Thyroid gland (tissue), 4 donors: Measurements from ENCODE around the gene TUBB6. TPM values are rescaled to one million over a fixed set of nuclear protein-coding genes. Genes with fewer than 3 reads are reported as not detected.

ENCODE experiments used
- DNase-seq, 2 donors: peaks; one replicate each; pipeline ENCODE4 v3.0.0-alpha.2; 2019
- H3K27ac ChIP-seq, 3 donors: fragments of 200-600 bp; sonication (generic); 1 replicate in 2 of 3; 2 replicates in 1 of 3; pipeline ENCODE4 v1.5.1; 2016 to 2019; ENCODE audit warnings: mild to moderate bottlenecking in 1 of 3, moderate library complexity in 1 of 3
- H3K27me3 ChIP-seq: fragments of 200-600 bp; sonication (generic); one replicate; pipeline ENCODE4 v1.5.1; 2019
- H3K36me3 ChIP-seq, 2 donors: fragments of 200-600 bp; sonication (generic); one replicate each; pipeline ENCODE4 v1.5.1; 2016 to 2019
- H3K4me1 ChIP-seq, 2 donors: fragments of 200-600 bp; sonication (generic); one replicate each; pipeline ENCODE4 v1.5.1; 2017 to 2019
- H3K4me3 ChIP-seq, 3 donors: fragments of 200-600 bp; sonication (generic); replicated peaks in 1 of 3; 1 replicate in 2 of 3; 2 replicates in 1 of 3; pipeline ENCODE4 v1.5.1; 2016; ENCODE audit warnings: mild to moderate bottlenecking in 1 of 3
- H3K9me3 ChIP-seq: fragments of 200-600 bp; sonication (generic); one replicate; pipeline ENCODE4 v1.5.1; 2017
- POLR2A ChIP-seq, 2 donors: fragments of 450-650 bp; IDR thresholded peaks; one replicate each; pipeline ENCODE4 v1.6.1; 2017; ENCODE audit warnings: antibody characterized with exemption in 2 of 2, mild to moderate bottlenecking in 2 of 2, moderate library complexity in 1 of 2
- WGBS, 2 donors: methylation state at CpG; one replicate each; pipeline ENCODE4 v1.1.5; 2017; 5-methylcytosine and 5-hydroxymethylcytosine counted together
- intact Hi-C: fragments of 100-400 bp; cut with DNase I; formaldehyde crosslinking; loops from one replicate; pipeline ENCODE4 v1.15.1; 2023
- total RNA-seq, 4 donors: library from RNA; depleted of rRNA; stranded (reverse); fragments of >200 nt; gene quantifications; one replicate each; pipeline ENCODE4 v1.2.3, GENCODE V29; 2016
- TF ChIP-seq, protein P1 (sequence below), 6 experiments: fragments of 200-600 bp in 3 of 6; fragments of 450-650 bp in 3 of 6; sonication (generic) in 3 of 6; IDR thresholded peaks; one replicate each; pipeline ENCODE4 v1.5.1; 2016 to 2019; ENCODE audit warnings: antibody characterized with exemption in 6 of 6, mild to moderate bottlenecking in 2 of 6, inconsistent platforms in 1 of 6, moderate library complexity in 1 of 6

Gene TUBB6
- total RNA-seq, 4 donors from 2014 or later, result 91.9 to 157 (median 124) TPM

GRCh38 chr18:12278741-12279682 lies 29.0 kb upstream of the TUBB6 start:
- WGBS, 2 donors, result 27 to 33% methylated on average over 23 to 30 of the region's 30 CpGs
- H3K4me3 ChIP-seq, result no peak overlapping the region

GRCh38 chr18:12279781-12280531 lies 28.1 kb upstream of the TUBB6 start:
- Histone ChIP-seq H3K4me3 (no peak overlapping the region), H3K27me3 (no peaks in the 10 kb centered on the region), H3K27ac (peak overlapping the region; percentile 90 to 99 (median 92)), H3K4me1 (peaks cover 14 to 20% of the 10 kb centered on the region in 2 donors), H3K36me3 (no peaks in the 10 kb centered on the region), H3K9me3 (no peaks in the 10 kb centered on the region)
- TF ChIP-seq, protein P1, sequence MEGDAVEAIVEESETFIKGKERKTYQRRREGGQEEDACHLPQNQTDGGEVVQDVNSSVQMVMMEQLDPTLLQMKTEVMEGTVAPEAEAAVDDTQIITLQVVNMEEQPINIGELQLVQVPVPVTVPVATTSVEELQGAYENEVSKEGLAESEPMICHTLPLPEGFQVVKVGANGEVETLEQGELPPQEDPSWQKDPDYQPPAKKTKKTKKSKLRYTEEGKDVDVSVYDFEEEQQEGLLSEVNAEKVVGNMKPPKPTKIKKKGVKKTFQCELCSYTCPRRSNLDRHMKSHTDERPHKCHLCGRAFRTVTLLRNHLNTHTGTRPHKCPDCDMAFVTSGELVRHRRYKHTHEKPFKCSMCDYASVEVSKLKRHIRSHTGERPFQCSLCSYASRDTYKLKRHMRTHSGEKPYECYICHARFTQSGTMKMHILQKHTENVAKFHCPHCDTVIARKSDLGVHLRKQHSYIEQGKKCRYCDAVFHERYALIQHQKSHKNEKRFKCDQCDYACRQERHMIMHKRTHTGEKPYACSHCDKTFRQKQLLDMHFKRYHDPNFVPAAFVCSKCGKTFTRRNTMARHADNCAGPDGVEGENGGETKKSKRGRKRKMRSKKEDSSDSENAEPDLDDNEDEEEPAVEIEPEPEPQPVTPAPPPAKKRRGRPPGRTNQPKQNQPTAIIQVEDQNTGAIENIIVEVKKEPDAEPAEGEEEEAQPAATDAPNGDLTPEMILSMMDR (IDR thresholded peaks at IDR 0.05), result no peak
- no peak for TF ChIP-seq POLR2A (IDR thresholded peaks at IDR 0.05)
- intact Hi-C loops, result no loop called here
- WGBS, 2 donors, result 93 to 95% methylated on average over 16 of the region's 16 CpGs
- no peak for DNase-seq

More at GRCh38 chr18:12278741-12279682, 29.0 kb upstream of the TUBB6 start:
- no peaks in the 10 kb centered on the region for H3K9me3 ChIP-seq
- DNase-seq, result peak; percentile 88 to 89
- peak in 1 of 2 donors; percentile 97 for TF ChIP-seq POLR2A (IDR thresholded peaks at IDR 0.05)
- TF ChIP-seq, protein P1 (IDR thresholded peaks at IDR 0.05), result peak in 2 of 6 experiments; percentile 31 to 38
- H3K27ac ChIP-seq, result peak overlapping the region; percentile 90 to 99 (median 92)
- H3K36me3 ChIP-seq, result no peaks in the 10 kb centered on the region
- H3K27me3 ChIP-seq, result no peaks in the 10 kb centered on the region
- intact Hi-C loops, result no loop called here
- peaks cover 14 to 20% of the 10 kb centered on the region in 2 donors for H3K4me1 ChIP-seq

DNA sequence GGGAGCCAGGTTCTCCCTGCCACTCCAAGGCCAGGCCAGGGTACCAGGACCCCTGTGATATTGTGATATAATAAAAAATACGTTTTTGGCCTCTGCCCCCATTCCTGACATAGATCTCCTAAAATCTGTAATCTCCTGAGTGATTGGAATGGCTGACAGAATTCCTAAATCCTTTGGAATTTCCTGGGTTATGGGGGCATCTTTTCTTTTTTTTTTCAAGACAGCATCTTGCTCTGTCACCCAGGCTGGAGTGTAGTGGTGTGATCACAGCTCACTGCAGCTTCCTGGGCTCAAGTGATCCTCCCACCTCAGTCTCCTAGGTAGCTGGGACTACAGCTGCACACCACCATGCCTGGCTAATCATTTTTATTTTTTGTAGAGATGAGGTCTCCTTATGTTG lies 26.2 kb upstream of the TUBB6 start:
- Histone ChIP-seq H3K27me3 (no peaks in the 10 kb centered on the region), H3K9me3 (no peaks in the 10 kb centered on the region), H3K27ac (no peak overlapping the region), H3K4me3 (no peak overlapping the region), H3K36me3 (no peaks in the 10 kb centered on the region), H3K4me1 (peaks cover 14 to 20% of the 10 kb centered on the region in 2 donors)
- no peak for TF ChIP-seq POLR2A (IDR thresholded peaks at IDR 0.05)
- TF ChIP-seq, protein P1 (IDR thresholded peaks at IDR 0.05), result no peak
- DNase-seq, result no peak
- WGBS, 2 donors, result 74 to 79% methylated on average over 1 of the region's 1 CpG
- intact Hi-C loops, result no loop called here

DNA sequence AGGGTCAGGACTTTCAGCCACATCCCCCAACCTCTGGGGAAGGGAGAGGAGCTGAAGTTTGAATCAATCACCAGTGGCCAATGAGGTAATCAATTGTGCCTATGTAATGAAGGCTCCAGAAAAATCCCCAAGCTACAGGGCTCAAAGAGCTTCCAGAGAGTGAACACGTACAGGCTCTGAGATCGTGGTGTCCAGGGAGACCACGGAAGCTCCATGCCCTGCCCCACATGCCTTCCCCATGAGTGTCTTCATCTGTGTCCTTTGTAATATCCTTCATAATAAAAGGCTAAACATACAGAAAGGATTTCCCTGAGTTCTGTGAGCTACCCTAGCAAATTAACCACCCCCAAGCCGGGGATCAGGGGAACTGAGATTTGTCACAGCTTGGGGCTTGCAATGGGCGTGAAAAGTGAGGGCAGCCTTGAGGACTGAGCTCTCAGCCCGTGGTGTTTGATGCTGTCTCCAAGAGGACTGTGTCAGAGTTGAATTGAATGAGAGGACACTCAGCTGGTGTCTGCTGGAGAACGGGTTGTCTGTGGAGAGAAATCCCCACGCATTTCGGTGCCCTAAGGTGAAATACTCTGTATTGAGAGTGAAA lies 25.5 kb upstream of the TUBB6 start:
- H3K36me3 ChIP-seq, result no peaks in the 10 kb centered on the region
- TF ChIP-seq, protein P1 (IDR thresholded peaks at IDR 0.05), result no peak
- TF ChIP-seq POLR2A (IDR thresholded peaks at IDR 0.05), result no peak
- H3K4me3 ChIP-seq, result no peak overlapping the region
- no peaks in the 10 kb centered on the region for H3K27me3 ChIP-seq
- intact Hi-C loops, result no loop called here
- H3K9me3 ChIP-seq, result no peaks in the 10 kb centered on the region
- peaks cover 14 to 20% of the 10 kb centered on the region in 2 donors for H3K4me1 ChIP-seq
- WGBS, 2 donors, result 82 to 90% methylated on average over 9 of the region's 9 CpGs
- DNase-seq, result no peak
- H3K27ac ChIP-seq, result no peak overlapping the region
